GM13976 (cell line): Measurements from ENCODE around the gene NBEA.

Experiments
- DNase-seq: peaks from one replicate; pipeline ENCODE4 v3.0.0; 2012; ENCODE audit warnings: low spot score
- CTCF ChIP-seq: IDR thresholded peaks from 2 replicates; pipeline ENCODE4 v1.5.1; 2012; ENCODE audit warnings: borderline replicate concordance, mild to moderate bottlenecking; ENCODE audit not compliant: insufficient read depth; ENCODE audit errors: extremely low read depth, missing control alignments, control extremely low read depth
- in situ Hi-C: fragments of 300-500 bp; cut with MboI; formaldehyde crosslinking; loops from one replicate; pipeline ENCODE4 v1.12.0; 2022; ENCODE audit warnings: low sequenced_read_pairs, mixed read lengths, inconsistent platforms; ENCODE audit not compliant: unreplicated experiment

The NBEA gene

GRCh38 chr13:35349673-35350278 is 407.7 kb downstream of the NBEA start:
- no peak for DNase-seq
- in situ Hi-C loops, result no loop called here
- TF ChIP-seq CTCF, result no peak

- in situ Hi-C loops, result no loop called here
- DNase-seq, result no peak
- no peak for TF ChIP-seq CTCF
These were observed 412.2 kb downstream of the NBEA start for GRCh38 chr13:35354285-35354684.

- DNase-seq, result no peak
- TF ChIP-seq CTCF, result no peak
- in situ Hi-C loops, result no loop called here
These were observed 412.8 kb downstream of the NBEA start for GRCh38 chr13:35354882-35355281.

GRCh38 chr13:35356572-35356971 is 414.5 kb downstream of the NBEA start:
- in situ Hi-C loops, result no loop called here
- no peak for DNase-seq

GRCh38 chr13:35365883-35366282 is 423.8 kb downstream of the NBEA start:
- DNase-seq, result no peak
- in situ Hi-C loops, result no loop called here
- TF ChIP-seq CTCF, result no peak

More at GRCh38 chr13:35356572-35356971, 414.5 kb downstream of the NBEA start:
- no peak for TF ChIP-seq CTCF

- TF ChIP-seq CTCF, result no peak
- in situ Hi-C loops, result no loop called here
- DNase-seq, result no peak
These were observed 425.5 kb downstream of the NBEA start for GRCh38 chr13:35367586-35367985.
